ENCODE data around the gene VPS11. TPM values are rescaled to one million over a fixed set of nuclear protein-coding genes. Genes with fewer than 3 reads are reported as not detected.

Gene VPS11
- total RNA-seq, 4 donors from 2014 or later: 26.3 to 72.6 (median 37.2) TPM

GRCh38 chr11:119041821-119042514, 25.6 kb upstream of the VPS11 start:
- Histone ChIP-seq H3K9me3 (no peaks in the 10 kb centered on the region), H3K27ac (no peak overlapping the region), H3K4me1 (no peaks in the 10 kb centered on the region), H3K4me3 (no peak overlapping the region), H3K36me3 (peaks cover 0 to 20% (median 0%) of the 10 kb centered on the region in 3 donors), H3K27me3 (no peaks in the 10 kb centered on the region)
- no peak for TF ChIP-seq POLR2A (IDR thresholded peaks at IDR 0.05)
- TF ChIP-seq, protein P1, sequence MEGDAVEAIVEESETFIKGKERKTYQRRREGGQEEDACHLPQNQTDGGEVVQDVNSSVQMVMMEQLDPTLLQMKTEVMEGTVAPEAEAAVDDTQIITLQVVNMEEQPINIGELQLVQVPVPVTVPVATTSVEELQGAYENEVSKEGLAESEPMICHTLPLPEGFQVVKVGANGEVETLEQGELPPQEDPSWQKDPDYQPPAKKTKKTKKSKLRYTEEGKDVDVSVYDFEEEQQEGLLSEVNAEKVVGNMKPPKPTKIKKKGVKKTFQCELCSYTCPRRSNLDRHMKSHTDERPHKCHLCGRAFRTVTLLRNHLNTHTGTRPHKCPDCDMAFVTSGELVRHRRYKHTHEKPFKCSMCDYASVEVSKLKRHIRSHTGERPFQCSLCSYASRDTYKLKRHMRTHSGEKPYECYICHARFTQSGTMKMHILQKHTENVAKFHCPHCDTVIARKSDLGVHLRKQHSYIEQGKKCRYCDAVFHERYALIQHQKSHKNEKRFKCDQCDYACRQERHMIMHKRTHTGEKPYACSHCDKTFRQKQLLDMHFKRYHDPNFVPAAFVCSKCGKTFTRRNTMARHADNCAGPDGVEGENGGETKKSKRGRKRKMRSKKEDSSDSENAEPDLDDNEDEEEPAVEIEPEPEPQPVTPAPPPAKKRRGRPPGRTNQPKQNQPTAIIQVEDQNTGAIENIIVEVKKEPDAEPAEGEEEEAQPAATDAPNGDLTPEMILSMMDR (IDR thresholded peaks at IDR 0.05): no peak
- no peak for DNase-seq

DNA sequence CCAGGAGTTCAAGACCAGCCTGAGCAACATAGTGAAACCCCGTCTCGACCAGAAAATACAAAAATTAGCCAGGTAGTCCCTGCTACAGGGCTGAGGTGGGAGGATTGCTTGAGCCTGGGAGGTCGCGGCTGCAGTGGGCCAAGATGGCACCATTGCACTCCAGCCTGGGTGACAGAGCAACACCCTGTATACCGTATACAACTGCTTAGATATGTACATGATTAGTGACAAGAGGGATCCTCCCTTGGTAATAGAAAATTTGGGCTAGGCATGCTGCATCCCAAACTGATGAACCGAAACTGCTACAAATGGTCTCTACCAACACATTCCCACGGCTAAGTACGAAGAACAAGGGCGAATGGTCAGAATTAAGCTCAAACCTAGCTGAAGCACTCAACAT, 24.7 kb upstream of the VPS11 start:
- Histone ChIP-seq H3K27me3 (no peaks in the 10 kb centered on the region), H3K4me3 (no peak overlapping the region), H3K4me1 (no peaks in the 10 kb centered on the region), H3K36me3 (peaks cover 0 to 29% (median 0%) of the 10 kb centered on the region in 3 donors), H3K9me3 (no peaks in the 10 kb centered on the region), H3K27ac (no peak overlapping the region)
- no peak for DNase-seq
- TF ChIP-seq, protein P1 (IDR thresholded peaks at IDR 0.05): no peak
- no peak for TF ChIP-seq POLR2A (IDR thresholded peaks at IDR 0.05)

DNA sequence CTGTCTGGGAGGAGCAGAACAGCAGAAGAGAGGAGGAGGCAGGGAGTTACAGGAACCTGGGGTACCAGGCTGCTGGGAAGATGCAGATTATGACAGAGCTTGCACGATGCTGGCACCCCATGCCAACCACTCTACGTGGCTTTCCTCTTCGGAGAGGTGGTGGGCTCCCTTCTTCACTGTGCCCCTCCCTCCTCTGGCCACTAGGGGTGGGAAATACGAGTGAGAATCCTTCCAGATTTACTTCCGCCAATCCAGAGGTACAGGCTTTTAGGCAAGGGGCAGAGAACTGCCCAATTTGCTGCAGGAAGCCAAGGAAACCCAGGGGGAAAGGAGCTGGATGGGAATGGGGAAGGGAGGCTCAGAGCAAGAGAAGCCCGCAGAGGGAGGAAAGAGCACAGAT, 22.9 kb upstream of the VPS11 start:
- no peak overlapping the region for H3K4me3 ChIP-seq
- no peak for DNase-seq
- no peaks in the 10 kb centered on the region for H3K9me3 ChIP-seq
- peaks cover 0 to 47% (median 0%) of the 10 kb centered on the region in 3 donors for H3K36me3 ChIP-seq
- no peaks in the 10 kb centered on the region for H3K27me3 ChIP-seq
- no peak for TF ChIP-seq POLR2A (IDR thresholded peaks at IDR 0.05)
- TF ChIP-seq, protein P1 (IDR thresholded peaks at IDR 0.05): no peak
- no peak overlapping the region for H3K27ac ChIP-seq
- H3K4me1 ChIP-seq: no peaks in the 10 kb centered on the region

DNA sequence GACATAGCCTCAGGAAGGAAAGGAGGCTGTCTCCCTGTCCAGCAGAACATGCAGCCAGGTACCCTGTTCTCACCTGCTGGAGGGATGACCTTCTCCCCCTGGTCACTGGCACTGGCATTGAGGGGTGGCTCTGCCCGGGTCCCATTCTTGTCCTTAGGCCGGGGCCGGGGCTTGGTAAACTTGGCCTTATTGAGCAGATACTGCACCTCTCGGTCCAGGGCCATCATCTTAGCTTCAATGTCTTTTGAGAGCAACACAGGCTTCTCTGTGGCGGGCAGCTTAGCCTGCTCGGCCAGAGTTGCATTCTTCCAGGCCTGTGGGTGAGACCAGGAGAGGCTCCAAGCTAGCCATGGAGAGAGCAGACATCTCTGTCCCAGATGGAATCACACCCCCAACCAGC, 21.1 kb upstream of the VPS11 start:
- Histone ChIP-seq H3K27ac (no peak overlapping the region), H3K4me1 (no peaks in the 10 kb centered on the region), H3K9me3 (no peaks in the 10 kb centered on the region), H3K36me3 (peaks cover 0 to 63% (median 0%) of the 10 kb centered on the region in 3 donors), H3K4me3 (no peak overlapping the region), H3K27me3 (no peaks in the 10 kb centered on the region)
- TF ChIP-seq POLR2A (IDR thresholded peaks at IDR 0.05): no peak
- TF ChIP-seq, protein P1 (IDR thresholded peaks at IDR 0.05): no peak
- no peak for DNase-seq

- no peaks in the 10 kb centered on the region for H3K9me3 ChIP-seq
- H3K27ac ChIP-seq: no peak overlapping the region
- no peaks in the 10 kb centered on the region for H3K27me3 ChIP-seq
- H3K4me3 ChIP-seq: no peak overlapping the region
- no peak for TF ChIP-seq POLR2A (IDR thresholded peaks at IDR 0.05)
- TF ChIP-seq, protein P1 (IDR thresholded peaks at IDR 0.05): no peak
- H3K4me1 ChIP-seq: no peaks in the 10 kb centered on the region
- no peak for DNase-seq
- peaks cover 0 to 70% (median 0%) of the 10 kb centered on the region in 3 donors for H3K36me3 ChIP-seq
Observed at GRCh38 chr11:119047205-119047604, 20.4 kb upstream of the VPS11 start.
